Suprapubic skin (tissue), 4 donors: ENCODE data around the gene SLC13A5. TPM values are rescaled to one million over a fixed set of nuclear protein-coding genes. Genes with fewer than 3 reads are reported as not detected.

Experiments
- DNase-seq, 2 donors: peaks; one replicate each; pipeline ENCODE4 v3.0.0-alpha.2; 2019; ENCODE audit warnings: low spot score in 2 of 2
- H3K27ac ChIP-seq: fragments of 200-600 bp; sonication (generic); one replicate; pipeline ENCODE4 v1.5.1; 2019
- H3K27me3 ChIP-seq: fragments of 200-600 bp; sonication (generic); one replicate; pipeline ENCODE4 v1.5.1; 2019
- H3K36me3 ChIP-seq: fragments of 200-600 bp; sonication (generic); one replicate; pipeline ENCODE4 v1.5.1; 2019
- H3K4me1 ChIP-seq: fragments of 200-600 bp; sonication (generic); one replicate; pipeline ENCODE4 v1.5.1; 2019
- H3K4me3 ChIP-seq: fragments of 200-600 bp; sonication (generic); one replicate; pipeline ENCODE4 v1.5.1; 2019; ENCODE audit warnings: mild to moderate bottlenecking
- H3K9me3 ChIP-seq: fragments of 200-600 bp; sonication (generic); one replicate; pipeline ENCODE4 v1.5.1; 2019
- EP300 ChIP-seq: sonication (generic); formaldehyde crosslinking; IDR thresholded peaks from one replicate; pipeline ENCODE4 v1.6.1; 2017; ENCODE audit warnings: antibody characterized with exemption
- POLR2A ChIP-seq, 2 donors: fragments of 450-650 bp; IDR thresholded peaks; one replicate each; pipeline ENCODE4 v1.6.1; 2017; ENCODE audit warnings: antibody characterized with exemption in 2 of 2, mild to moderate bottlenecking in 2 of 2, moderate library complexity in 2 of 2
- POLR2AphosphoS5 ChIP-seq, 3 donors: sonication (generic); formaldehyde crosslinking; IDR thresholded peaks; one replicate each; pipeline ENCODE4 v1.6.1; 2017; ENCODE audit warnings: antibody characterized with exemption in 3 of 3
- WGBS: methylation state at CpG from one replicate; pipeline ENCODE4 v1.1.5; 2018; 5-methylcytosine and 5-hydroxymethylcytosine counted together
- total RNA-seq, 4 donors: library from RNA; depleted of rRNA; stranded (reverse); fragments of >200 nt; gene quantifications; one replicate each; pipeline ENCODE4 v1.1.0, GENCODE V29; 2016
- TF ChIP-seq, protein P1 (sequence below), 2 donors: fragments of 200-600 bp in 1 of 2; fragments of 450-650 bp in 1 of 2; sonication (generic) in 1 of 2; IDR thresholded peaks; one replicate each; pipeline ENCODE4 v1.5.1; 2016 to 2019; ENCODE audit warnings: antibody characterized with exemption in 2 of 2, mild to moderate bottlenecking in 1 of 2, moderate library complexity in 1 of 2

Gene SLC13A5
- under 1 TPM in 1 of 4 donors, not detected in 3; 0.72 TPM for total RNA-seq

DNA sequence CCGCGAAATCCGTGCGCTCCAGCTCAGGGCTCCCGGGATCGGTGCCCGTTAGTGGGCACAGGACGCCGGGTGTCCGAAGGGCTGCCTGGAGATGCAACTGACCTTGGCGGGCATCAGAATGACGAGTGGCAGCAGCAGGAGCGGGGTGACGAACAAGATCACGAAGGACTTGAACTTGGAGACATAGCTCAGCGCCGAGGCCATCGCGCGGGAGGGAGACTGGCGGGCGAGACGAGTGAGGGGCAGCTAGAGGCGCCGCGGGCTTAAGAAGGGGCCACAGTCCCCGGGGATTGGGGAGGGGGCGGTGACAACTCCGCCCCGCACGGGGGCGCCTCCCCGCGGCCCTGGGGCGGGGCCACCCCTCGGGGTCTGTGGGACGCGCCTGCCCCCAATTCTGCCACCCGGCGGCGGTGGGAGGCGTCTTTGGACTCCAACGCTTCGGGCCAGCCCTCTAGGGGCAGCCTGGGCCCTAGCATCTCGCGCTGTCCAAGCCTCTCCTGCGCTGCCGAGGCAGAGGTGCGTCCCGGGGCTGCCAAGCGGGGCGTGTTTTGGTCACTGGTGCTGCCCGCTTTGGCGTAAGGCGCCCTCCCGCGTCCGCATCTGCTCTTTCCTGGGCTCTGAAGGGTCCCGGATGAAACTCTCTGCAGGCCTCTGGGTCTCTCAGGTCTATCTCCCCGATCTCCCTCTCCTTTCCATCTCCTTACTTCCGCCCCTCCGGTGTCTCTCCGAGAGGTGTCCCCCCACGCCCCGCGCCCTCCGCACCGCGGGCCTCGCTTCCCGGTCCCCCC is at the start of gene SLC13A5:
Gene SLC13A5 (minus strand): TSS at position 240 of the 788 bp plus-strand sequence. CDS start 36 bp downstream, at position 204.
- no peak for DNase-seq
- Histone ChIP-seq H3K9me3 (no peaks in the 10 kb centered on the region), H3K4me3 (peak within 1 kb of the TSS; percentile 34), H3K27ac (no peak within 1 kb of the TSS), H3K4me1 (peaks cover 28% of the 10 kb centered on the region), H3K27me3 (peaks cover 51% of the 10 kb centered on the region), H3K36me3 (no peaks in the 10 kb centered on the region)
- TF ChIP-seq POLR2AphosphoS5 (IDR thresholded peaks at IDR 0.05), result no peak
- TF ChIP-seq POLR2A (IDR thresholded peaks at IDR 0.05), result no peak
- TF ChIP-seq, protein P1, sequence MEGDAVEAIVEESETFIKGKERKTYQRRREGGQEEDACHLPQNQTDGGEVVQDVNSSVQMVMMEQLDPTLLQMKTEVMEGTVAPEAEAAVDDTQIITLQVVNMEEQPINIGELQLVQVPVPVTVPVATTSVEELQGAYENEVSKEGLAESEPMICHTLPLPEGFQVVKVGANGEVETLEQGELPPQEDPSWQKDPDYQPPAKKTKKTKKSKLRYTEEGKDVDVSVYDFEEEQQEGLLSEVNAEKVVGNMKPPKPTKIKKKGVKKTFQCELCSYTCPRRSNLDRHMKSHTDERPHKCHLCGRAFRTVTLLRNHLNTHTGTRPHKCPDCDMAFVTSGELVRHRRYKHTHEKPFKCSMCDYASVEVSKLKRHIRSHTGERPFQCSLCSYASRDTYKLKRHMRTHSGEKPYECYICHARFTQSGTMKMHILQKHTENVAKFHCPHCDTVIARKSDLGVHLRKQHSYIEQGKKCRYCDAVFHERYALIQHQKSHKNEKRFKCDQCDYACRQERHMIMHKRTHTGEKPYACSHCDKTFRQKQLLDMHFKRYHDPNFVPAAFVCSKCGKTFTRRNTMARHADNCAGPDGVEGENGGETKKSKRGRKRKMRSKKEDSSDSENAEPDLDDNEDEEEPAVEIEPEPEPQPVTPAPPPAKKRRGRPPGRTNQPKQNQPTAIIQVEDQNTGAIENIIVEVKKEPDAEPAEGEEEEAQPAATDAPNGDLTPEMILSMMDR (IDR thresholded peaks at IDR 0.05), result no peak
- no peak for TF ChIP-seq EP300
- 7% methylated on average over 37 of the region's 71 CpGs for WGBS

DNA sequence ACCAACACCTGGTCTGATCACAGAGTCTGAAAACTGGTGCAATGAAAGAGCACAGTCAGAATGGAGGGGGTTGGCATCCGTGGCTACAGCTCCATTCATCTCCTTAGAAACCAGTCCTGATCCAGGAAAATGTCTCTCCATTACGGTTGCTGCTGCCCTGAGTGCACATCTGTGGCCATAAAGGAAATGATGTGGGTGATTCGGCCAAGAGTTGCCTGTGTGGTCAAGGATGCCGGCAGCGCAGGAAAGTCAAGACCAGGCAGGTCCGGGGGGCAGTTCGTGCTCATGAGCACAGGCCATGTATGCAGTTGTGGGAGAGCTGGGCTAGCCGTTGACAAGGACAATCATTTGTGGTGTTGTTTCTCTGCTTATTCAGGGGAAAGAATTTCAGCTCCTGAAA is 48.6 kb upstream of the SLC13A5 start:
- 76% methylated on average over 8 of the region's 8 CpGs for WGBS
- H3K27me3 ChIP-seq, result no peaks in the 10 kb centered on the region
- no peak overlapping the region for H3K4me3 ChIP-seq
- H3K36me3 ChIP-seq, result peaks cover 77% of the 10 kb centered on the region
- no peaks in the 10 kb centered on the region for H3K9me3 ChIP-seq
- H3K27ac ChIP-seq, result no peak overlapping the region
- DNase-seq, result no peak
- TF ChIP-seq EP300 (no peak), POLR2A (IDR thresholded peaks at IDR 0.05) (no peak)
- TF ChIP-seq, protein P1 (IDR thresholded peaks at IDR 0.05), result no peak
- H3K4me1 ChIP-seq, result peaks cover 5% of the 10 kb centered on the region

DNA sequence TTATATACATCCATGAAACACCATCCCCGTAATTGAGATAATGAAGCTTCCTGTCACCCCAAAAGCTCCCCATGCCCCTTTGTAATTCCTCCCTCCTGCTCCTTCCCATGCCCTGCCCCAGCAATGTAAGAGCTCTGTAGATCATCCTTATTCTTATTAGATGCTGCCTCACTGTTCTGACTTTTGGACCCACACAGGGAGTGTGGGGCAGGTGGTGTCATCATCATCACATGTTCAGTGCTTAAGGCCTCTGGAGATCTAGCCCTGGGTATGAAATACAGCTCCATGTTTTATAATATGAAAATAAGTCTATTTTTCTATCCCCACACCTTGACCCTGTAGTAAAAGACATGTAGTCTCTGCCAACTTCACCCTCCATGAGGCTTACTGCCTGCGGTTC is 44.6 kb upstream of the SLC13A5 start:
- no peak overlapping the region for H3K27ac ChIP-seq
- TF ChIP-seq POLR2AphosphoS5 (IDR thresholded peaks at IDR 0.05), result no peak
- TF ChIP-seq, protein P1 (IDR thresholded peaks at IDR 0.05), result no peak
- no peak for TF ChIP-seq EP300
- no peak for TF ChIP-seq POLR2A (IDR thresholded peaks at IDR 0.05)
- 99% methylated on average over 2 of the region's 2 CpGs for WGBS
- no peaks in the 10 kb centered on the region for H3K27me3 ChIP-seq
- H3K4me1 ChIP-seq, result peaks cover 33% of the 10 kb centered on the region
- no peak for DNase-seq
- H3K4me3 ChIP-seq, result no peak overlapping the region
- H3K36me3 ChIP-seq, result peaks cover 39% of the 10 kb centered on the region
- no peaks in the 10 kb centered on the region for H3K9me3 ChIP-seq

DNA sequence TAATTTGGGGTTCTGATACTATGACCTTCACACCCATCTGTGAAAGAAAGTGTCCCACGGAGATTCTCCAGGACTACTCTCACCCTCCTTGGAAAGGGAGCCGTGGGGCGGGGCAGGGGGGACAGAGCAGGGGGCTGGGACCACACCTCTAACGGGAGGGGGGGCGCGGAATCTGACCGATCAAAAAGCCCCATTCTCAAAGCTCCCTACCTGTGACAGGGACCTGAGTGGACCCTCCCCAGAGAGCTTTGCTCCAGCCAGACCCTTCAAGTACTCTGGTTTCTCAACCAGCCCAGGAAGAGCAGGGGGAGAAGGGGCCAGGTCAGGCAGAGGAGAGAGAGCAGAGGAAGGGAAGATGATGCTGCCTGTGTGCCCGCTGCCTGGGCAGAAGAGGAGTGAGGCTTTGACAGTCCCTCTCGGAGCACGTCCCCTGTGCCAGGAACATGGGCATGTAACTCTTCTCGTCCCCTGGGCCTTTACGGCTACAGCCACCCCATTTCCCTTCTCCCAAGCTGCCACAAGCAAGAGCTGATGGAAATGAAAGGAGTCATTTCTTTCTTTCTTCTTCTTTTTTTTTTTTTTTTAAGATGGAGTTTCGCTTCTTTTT is 43.4 kb upstream of the SLC13A5 start:
- no peak for DNase-seq
- TF ChIP-seq, protein P1 (IDR thresholded peaks at IDR 0.05), result no peak
- TF ChIP-seq EP300 (no peak), POLR2A (IDR thresholded peaks at IDR 0.05) (no peak), POLR2AphosphoS5 (IDR thresholded peaks at IDR 0.05) (no peak)
- WGBS, result 41% methylated on average over 13 of the region's 13 CpGs
- H3K27ac ChIP-seq, result peak overlapping the region; percentile 59
- H3K36me3 ChIP-seq, result peaks cover 29% of the 10 kb centered on the region
- H3K4me1 ChIP-seq, result peaks cover 44% of the 10 kb centered on the region
- H3K27me3 ChIP-seq, result no peaks in the 10 kb centered on the region
- H3K9me3 ChIP-seq, result no peaks in the 10 kb centered on the region
- H3K4me3 ChIP-seq, result peak overlapping the region; percentile 56

DNA sequence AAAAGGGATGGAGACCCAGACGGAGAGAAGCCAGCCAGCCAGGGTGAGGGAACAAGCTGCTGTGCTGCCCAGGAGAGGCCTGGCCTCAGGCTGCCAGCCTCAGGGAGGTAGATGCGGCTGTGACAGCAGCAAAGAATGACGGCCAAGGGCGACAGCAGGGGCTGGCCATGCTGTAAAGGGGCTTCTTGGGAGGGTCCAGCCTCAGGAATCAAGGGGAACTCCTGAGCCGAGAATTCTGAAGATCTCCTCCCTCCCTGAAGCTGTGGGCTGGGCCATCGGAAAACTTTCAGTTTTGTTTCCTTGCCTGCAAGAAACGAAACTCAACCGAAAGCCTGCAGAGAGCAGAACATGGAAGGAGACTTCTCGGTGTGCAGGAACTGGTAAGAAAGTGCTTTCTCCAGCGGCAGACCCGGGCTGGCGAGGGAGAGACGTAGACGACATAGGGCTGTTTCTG is 42.6 kb upstream of the SLC13A5 start, which contains the start of gene XAF1:
Gene XAF1 (plus strand): TSS at position 316 of the 454 bp plus-strand sequence. CDS start 33 bp downstream, at position 349.
- no peak for DNase-seq
- WGBS, result 4% methylated on average over 14 of the region's 14 CpGs
- peaks cover 44% of the 10 kb centered on the region for H3K4me1 ChIP-seq
- peak within 1 kb of the TSS; percentile 59 for H3K27ac ChIP-seq
- H3K36me3 ChIP-seq, result peaks cover 24% of the 10 kb centered on the region
- H3K4me3 ChIP-seq, result peak within 1 kb of the TSS; percentile 56
- no peaks in the 10 kb centered on the region for H3K27me3 ChIP-seq
- TF ChIP-seq EP300, result no peak
- no peak for TF ChIP-seq POLR2A (IDR thresholded peaks at IDR 0.05)
- TF ChIP-seq POLR2AphosphoS5 (IDR thresholded peaks at IDR 0.05), result no peak
- TF ChIP-seq, protein P1 (IDR thresholded peaks at IDR 0.05), result no peak
- H3K9me3 ChIP-seq, result no peaks in the 10 kb centered on the region
